ENCODE results near the gene MUC3A.

GRCh38 chr7:100983451-100984187 lies 34.3 kb downstream of the MUC3A start:
- TF ChIP-seq CTCF (IDR thresholded peaks at IDR 0.05; ENCODE audit: control extremely low read depth in 1 of 3, insufficient read depth in 1 of 3, low read depth in 1 of 3, low read length in 3 of 3) (no peak), POLR2A (IDR thresholded peaks at IDR 0.05; ENCODE audit: control extremely low read depth in 1 of 2, low read depth in 2 of 2, low read length in 2 of 2) (no peak), TCF12 (IDR thresholded peaks at IDR 0.05; ENCODE audit: low read depth, low read length) (no peak), SIN3A (conservative IDR thresholded peaks at IDR 0.05 in 1 of 2, IDR thresholded peaks at IDR 0.05 in 1 of 2; ENCODE audit: low read depth in 1 of 2, low read length in 2 of 2) (no peak), EZH2 (IDR thresholded peaks at IDR 0.05; ENCODE audit: low read depth, low read length, severe bottlenecking) (no peak), NRF1 (IDR thresholded peaks at IDR 0.05; ENCODE audit: low read depth, low read length) (no peak), RAD21 (IDR thresholded peaks at IDR 0.05 in 1 of 2, conservative IDR thresholded peaks at IDR 0.05 in 1 of 2; ENCODE audit: low read depth in 2 of 2, low read length in 2 of 2) (no peak), MAX (IDR thresholded peaks at IDR 0.05) (no peak), TBP (IDR thresholded peaks at IDR 0.05; ENCODE audit: low read depth, low read length) (no peak)

All from H1 (cell line).